ENCODE measurements around the gene CAT.
"Not testable (repeated sequence)": the region's sequence is repeated elsewhere in the genome, so short reads cannot be mapped to it uniquely, and the experiment has no call there.

Gene CAT

GRCh38 chr11:34417202-34417601, 21.5 kb upstream of the CAT start:
- TF ChIP-seq CTCF (IDR thresholded peaks at IDR 0.05; ENCODE audit: insufficient read depth, low read length) (no peak), GABPA (IDR thresholded peaks at IDR 0.05; ENCODE audit: low read depth) (no peak)
- DNase-seq (ENCODE audit: low read depth in 1 of 2, low spot score in 1 of 2) = no peak
- Histone ChIP-seq H3K4me3 (replicated peaks; ENCODE audit: insufficient read depth, low read length) (no peak overlapping the region), H3K27ac (replicated peaks) (peak overlapping the region; percentile 85), H3K27me3 (ENCODE audit: insufficient read depth, poor library complexity, severe bottlenecking) (no peaks in the 10 kb centered on the region)

DNA sequence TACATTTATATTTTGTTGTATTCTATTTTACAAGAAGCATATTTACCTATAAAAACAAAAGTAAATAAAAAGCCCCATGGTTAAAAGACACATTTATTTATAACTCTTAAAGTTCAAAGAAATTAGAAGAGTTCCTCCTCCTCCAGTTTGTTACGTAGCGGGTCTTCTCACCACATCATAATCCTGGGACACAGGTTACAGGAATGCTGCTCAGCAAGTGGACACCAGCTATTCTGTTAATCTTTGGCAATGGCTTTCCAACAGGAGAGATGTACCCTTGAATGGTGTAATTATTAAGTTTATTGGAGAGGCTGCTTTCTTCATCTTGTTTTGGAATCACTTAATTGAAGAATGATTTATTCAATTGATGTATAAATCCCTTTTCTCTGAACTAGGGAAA, 19.6 kb upstream of the CAT start:
- DNase-seq (ENCODE audit: low read depth in 1 of 2, low spot score in 1 of 2) = no peak
- H3K27me3 ChIP-seq (ENCODE audit: insufficient read depth, poor library complexity, severe bottlenecking) = no peaks in the 10 kb centered on the region
- TF ChIP-seq POLR2AphosphoS5 (IDR thresholded peaks at IDR 0.05; ENCODE audit: low read depth) (no peak), GABPA (IDR thresholded peaks at IDR 0.05; ENCODE audit: low read depth) (no peak), CTCF (IDR thresholded peaks at IDR 0.05; ENCODE audit: insufficient read depth, low read length) (no peak), SPI1 (IDR thresholded peaks at IDR 0.05; ENCODE audit: borderline replicate concordance, low read depth) (no peak)
- TF ChIP-seq, protein P1, sequence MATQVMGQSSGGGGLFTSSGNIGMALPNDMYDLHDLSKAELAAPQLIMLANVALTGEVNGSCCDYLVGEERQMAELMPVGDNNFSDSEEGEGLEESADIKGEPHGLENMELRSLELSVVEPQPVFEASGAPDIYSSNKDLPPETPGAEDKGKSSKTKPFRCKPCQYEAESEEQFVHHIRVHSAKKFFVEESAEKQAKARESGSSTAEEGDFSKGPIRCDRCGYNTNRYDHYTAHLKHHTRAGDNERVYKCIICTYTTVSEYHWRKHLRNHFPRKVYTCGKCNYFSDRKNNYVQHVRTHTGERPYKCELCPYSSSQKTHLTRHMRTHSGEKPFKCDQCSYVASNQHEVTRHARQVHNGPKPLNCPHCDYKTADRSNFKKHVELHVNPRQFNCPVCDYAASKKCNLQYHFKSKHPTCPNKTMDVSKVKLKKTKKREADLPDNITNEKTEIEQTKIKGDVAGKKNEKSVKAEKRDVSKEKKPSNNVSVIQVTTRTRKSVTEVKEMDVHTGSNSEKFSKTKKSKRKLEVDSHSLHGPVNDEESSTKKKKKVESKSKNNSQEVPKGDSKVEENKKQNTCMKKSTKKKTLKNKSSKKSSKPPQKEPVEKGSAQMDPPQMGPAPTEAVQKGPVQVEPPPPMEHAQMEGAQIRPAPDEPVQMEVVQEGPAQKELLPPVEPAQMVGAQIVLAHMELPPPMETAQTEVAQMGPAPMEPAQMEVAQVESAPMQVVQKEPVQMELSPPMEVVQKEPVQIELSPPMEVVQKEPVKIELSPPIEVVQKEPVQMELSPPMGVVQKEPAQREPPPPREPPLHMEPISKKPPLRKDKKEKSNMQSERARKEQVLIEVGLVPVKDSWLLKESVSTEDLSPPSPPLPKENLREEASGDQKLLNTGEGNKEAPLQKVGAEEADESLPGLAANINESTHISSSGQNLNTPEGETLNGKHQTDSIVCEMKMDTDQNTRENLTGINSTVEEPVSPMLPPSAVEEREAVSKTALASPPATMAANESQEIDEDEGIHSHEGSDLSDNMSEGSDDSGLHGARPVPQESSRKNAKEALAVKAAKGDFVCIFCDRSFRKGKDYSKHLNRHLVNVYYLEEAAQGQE (IDR thresholded peaks at IDR 0.05; ENCODE audit: insufficient replicate concordance, low read depth) = no peak
- no peak overlapping the region for H3K4me3 ChIP-seq (replicated peaks; ENCODE audit: insufficient read depth, low read length)
- H3K27ac ChIP-seq (replicated peaks) = no peak overlapping the region

- Histone ChIP-seq H3K27me3 (ENCODE audit: insufficient read depth, poor library complexity, severe bottlenecking) (no peaks in the 10 kb centered on the region), H3K4me3 (replicated peaks; ENCODE audit: insufficient read depth, low read length) (no peak overlapping the region), H3K27ac (replicated peaks) (peak overlapping the region; percentile 48)
- TF ChIP-seq, protein P1 (IDR thresholded peaks at IDR 0.05; ENCODE audit: insufficient replicate concordance, low read depth) = no peak
- TF ChIP-seq POLR2AphosphoS5 (IDR thresholded peaks at IDR 0.05; ENCODE audit: low read depth) = no peak
- no peak for TF ChIP-seq GABPA (IDR thresholded peaks at IDR 0.05; ENCODE audit: low read depth)
- no peak for TF ChIP-seq CTCF (IDR thresholded peaks at IDR 0.05; ENCODE audit: insufficient read depth, low read length)
- no peak for TF ChIP-seq SPI1 (IDR thresholded peaks at IDR 0.05; ENCODE audit: borderline replicate concordance, low read depth)
- DNase-seq (ENCODE audit: low read depth in 1 of 2, low spot score in 1 of 2) = no peak
Observed at GRCh38 chr11:34423300-34423699, 15.4 kb upstream of the CAT start.

DNA sequence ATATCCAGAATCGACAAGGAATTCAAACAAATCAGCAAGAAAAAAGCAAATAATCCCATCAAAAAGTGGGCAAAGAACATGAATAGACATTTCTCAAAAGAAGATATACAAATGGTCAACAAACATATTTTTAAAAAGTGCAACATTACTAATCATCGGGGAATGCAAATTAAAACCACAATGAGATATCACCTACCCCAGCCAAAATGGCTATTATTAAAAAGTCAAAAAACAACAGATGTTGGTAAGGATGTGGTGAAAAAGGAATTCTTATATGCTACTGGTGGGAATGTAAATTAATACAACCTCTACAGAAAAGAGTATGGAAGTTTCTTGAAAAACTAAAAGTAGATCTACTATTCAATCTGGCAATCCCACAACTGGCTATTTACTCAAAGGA, 13.9 kb upstream of the CAT start:
- not testable (repeated sequence) for H3K4me3 ChIP-seq (replicated peaks; ENCODE audit: insufficient read depth, low read length); DNase-seq (ENCODE audit: low read depth in 1 of 2, low spot score in 1 of 2); H3K27me3 ChIP-seq (ENCODE audit: insufficient read depth, poor library complexity, severe bottlenecking)
- peak overlapping the region; percentile 89 for H3K27ac ChIP-seq (replicated peaks)
